Activated T-helper 1 cell treated with anti-CD3 and anti-CD28 coated beads, Interleukin-12 subunit alpha, Interleukin-12 subunit beta, Interleukin-2, Interleukin-4 antibody, amounts not matched to agents 30 ng/mL and 10 ng/mL and 1 ng/mL, durations not matched to agents 14 hours and 24 hours and 36 hours (primary cell): ENCODE results near the gene SERPINA6. TPM values are rescaled to one million over a fixed set of nuclear protein-coding genes. Genes with fewer than 3 reads are reported as not detected.
"Not testable (repeated sequence)": the region's sequence is repeated elsewhere in the genome, so short reads cannot be mapped to it uniquely, and the experiment has no call there.

Source experiments
- DNase-seq: peaks from one replicate; pipeline ENCODE4 v3.0.0; 2021; ENCODE audit warnings: low spot score
- H3K27ac Mint-ChIP-seq: one replicate; pipeline ENCODE4 v1.8.0; 2021; ENCODE audit warnings: mild to moderate bottlenecking, mixed read lengths
- H3K27me3 Mint-ChIP-seq: one replicate; pipeline ENCODE4 v1.8.0; 2022; ENCODE audit warnings: mild to moderate bottlenecking, moderate library complexity, mixed read lengths; ENCODE audit not compliant: insufficient read depth
- H3K36me3 Mint-ChIP-seq: one replicate; pipeline ENCODE4 v1.8.0; 2021; ENCODE audit warnings: low read depth, mixed read lengths
- H3K4me1 Mint-ChIP-seq: one replicate; pipeline ENCODE4 v1.8.0; 2021; ENCODE audit warnings: low read depth, mixed read lengths
- H3K4me3 Mint-ChIP-seq: one replicate; pipeline ENCODE4 v1.8.0; 2021; ENCODE audit warnings: mild to moderate bottlenecking, moderate library complexity, mixed read lengths
- H3K9me3 Mint-ChIP-seq: one replicate; pipeline ENCODE4 v1.8.0; 2021; ENCODE audit warnings: mixed read lengths
- intact Hi-C: fragments of 100-400 bp; cut with micrococcal nuclease; formaldehyde crosslinking; loops from one replicate; pipeline ENCODE4 v1.15.1; 2024
- total RNA-seq: library from RNA; stranded (reverse); gene quantifications from 2 replicates; pipeline ENCODE4 v1.2.3, GENCODE V29; 2022

SERPINA6 gene
- total RNA-seq, 1 donor from 2014 or later, result not detected

DNA sequence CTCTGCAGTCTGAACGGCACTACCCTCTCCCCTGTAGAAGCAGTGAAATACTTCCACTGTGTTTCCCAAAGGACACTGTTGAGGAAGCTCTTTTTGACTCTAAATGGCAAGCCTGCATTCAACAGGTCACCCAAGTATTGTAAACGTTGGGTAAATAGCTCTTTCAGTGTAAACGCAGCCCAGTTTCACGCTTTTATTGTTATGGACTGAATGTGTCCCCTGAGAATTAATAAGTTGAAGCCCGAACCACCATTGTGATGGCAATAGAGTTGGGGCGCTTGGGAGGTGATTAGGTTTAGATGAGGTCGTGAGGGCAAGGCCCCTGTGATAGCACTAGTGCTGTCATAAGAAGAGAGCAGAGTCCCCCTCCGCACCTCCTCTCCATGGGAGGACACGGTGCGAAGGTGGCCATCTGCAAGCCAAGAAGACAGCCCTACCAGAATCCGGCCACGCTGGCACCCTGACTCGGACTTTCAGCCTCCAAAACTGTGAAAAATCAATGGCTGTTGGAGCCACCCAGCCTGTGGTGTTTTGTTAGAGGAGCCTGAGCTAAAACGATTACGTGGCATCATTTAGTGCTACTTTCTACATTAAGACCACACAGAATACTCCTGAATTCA is 31.1 kb downstream of the SERPINA6 start:
- intact Hi-C loops, result no loop called here
- no peak for DNase-seq
- Mint-ChIP-seq H3K27ac (no peak overlapping the region), H3K4me1 (no peaks in the 10 kb centered on the region), H3K27me3 (no peaks in the 10 kb centered on the region), H3K4me3 (no peak overlapping the region), H3K36me3 (no peaks in the 10 kb centered on the region), H3K9me3 (no peaks in the 10 kb centered on the region)

DNA sequence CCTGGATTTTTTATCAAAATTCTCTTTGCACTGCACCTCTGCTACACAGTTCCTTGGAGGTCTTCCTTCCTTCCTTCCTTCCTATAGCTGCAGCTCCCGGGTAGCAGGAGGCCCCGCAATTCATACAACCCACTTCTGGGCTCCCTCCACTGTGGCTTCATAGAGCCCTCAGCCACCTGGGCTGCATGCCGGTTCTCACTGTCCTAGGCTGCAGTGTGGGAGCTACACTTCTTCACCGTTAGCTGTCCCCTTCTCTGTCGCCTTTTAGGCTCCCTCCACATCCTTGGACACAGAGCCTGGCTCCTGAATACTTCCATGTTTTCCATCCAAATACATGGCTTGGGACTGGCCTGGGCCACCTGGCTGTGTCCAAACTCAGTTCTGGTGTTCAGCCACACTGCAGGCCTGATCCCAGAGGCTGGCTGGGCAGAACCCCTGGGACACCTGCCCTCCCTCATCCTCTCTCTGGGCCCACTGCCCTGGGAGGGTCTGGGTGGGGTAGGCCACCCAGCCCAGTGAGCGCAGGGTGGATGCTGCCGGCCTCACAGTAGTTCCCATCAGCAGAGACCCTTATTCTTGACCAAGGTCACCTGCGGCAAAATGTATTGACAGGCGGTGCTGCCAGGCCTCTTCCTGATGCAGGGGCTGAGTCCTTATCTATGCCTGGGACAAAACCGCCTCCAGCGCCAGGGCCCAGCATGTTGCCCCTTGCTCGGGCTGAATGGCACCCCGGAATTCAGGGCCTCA is 31.8 kb downstream of the SERPINA6 start:
- Mint-ChIP-seq H3K4me3 (no peak overlapping the region), H3K4me1 (no peaks in the 10 kb centered on the region), H3K27me3 (no peaks in the 10 kb centered on the region), H3K9me3 (no peaks in the 10 kb centered on the region), H3K36me3 (no peaks in the 10 kb centered on the region), H3K27ac (no peak overlapping the region)
- intact Hi-C loops, result no loop called here
- no peak for DNase-seq

DNA sequence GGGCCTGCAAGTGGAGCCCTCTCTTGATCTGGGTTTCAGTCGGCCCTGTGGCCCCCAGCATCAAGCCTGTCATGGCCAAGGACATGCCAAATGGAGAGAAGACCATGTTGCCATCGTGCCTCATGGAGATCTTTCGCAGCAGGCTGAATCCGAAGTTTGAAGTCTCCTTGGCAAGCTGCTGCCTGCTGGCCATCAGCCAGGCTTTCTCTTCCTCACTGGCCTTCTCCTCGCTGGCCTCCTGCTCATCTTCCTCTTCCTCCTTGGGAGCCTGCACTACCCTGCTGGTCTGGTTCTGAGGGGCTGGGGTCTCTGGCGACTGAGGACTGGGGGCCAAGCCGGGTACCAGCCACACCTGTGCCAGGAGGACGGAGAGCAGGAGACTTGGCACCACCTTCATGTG is 32.9 kb downstream of the SERPINA6 start:
- no peaks in the 10 kb centered on the region for H3K9me3 Mint-ChIP-seq
- intact Hi-C loops, result no loop called here
- no peaks in the 10 kb centered on the region for H3K27me3 Mint-ChIP-seq
- no peak overlapping the region for H3K27ac Mint-ChIP-seq
- H3K4me1 Mint-ChIP-seq, result no peaks in the 10 kb centered on the region
- DNase-seq, result no peak
- no peak overlapping the region for H3K4me3 Mint-ChIP-seq
- no peaks in the 10 kb centered on the region for H3K36me3 Mint-ChIP-seq

DNA sequence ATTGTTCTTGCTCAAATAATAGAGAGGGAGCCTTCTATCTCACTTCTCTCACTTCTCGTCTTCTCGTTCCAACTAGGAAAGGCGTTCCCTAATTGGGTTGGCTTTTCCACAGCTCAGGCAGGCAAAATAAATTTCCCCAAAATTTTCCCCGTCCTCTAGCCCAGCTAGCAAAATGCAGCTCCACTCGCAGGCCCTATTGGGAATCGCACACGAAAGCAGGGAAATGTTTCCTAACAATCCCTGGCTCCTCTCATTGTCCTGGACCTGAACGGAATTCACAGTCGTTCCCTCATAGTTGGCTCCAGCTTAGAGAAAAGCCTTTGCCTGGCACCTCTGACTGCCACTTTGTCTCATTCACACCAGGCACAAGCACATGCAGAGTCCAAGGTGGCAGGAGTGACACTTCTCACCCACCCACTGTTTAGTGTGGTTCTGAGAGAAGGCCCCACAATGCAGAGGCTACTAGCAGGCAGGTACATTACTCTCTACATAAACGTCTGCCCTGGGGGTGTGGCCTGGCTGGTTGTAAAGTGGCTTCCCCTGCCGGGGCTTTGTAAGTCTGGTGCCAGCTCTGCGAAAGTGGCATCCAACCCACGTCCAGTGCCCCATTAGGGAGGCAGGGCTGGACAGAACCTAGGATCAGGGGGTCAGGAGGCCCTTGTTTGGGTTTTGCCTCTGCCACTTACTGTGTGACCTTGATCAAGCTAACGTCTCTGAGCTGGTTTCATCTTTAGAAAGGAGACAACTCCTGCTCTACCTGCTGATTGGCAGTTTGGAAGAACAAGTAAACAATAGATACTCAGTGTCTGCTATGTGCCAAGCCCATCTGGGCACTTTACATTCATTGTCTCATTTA is 34.3 kb downstream of the SERPINA6 start:
- Mint-ChIP-seq H3K4me1 (no peaks in the 10 kb centered on the region), H3K27me3 (no peaks in the 10 kb centered on the region), H3K9me3 (no peaks in the 10 kb centered on the region)

DNA sequence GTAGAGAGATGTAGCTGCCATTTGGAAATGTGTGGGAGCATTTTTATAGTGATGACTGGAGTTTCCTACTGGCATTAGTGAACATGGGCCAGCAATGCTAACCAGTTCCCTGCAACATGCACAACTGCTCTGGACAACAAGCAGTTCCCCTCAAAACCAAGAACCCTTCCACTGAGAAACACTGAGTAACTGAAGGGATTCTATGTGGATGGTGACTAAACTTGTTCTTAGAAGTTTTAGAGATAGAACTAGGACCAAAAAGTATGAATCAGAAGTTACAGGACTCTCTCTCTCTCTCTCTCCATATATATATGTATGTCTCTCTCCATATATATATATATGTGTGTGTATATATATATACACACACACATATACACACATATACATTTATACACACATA is 38.0 kb downstream of the SERPINA6 start:
- intact Hi-C loops, result no loop called here
- H3K36me3 Mint-ChIP-seq, result no peaks in the 10 kb centered on the region
- H3K4me1 Mint-ChIP-seq, result no peaks in the 10 kb centered on the region
- no peaks in the 10 kb centered on the region for H3K27me3 Mint-ChIP-seq
- DNase-seq, result no peak
- no peak overlapping the region for H3K27ac Mint-ChIP-seq
- no peak overlapping the region for H3K4me3 Mint-ChIP-seq
- no peaks in the 10 kb centered on the region for H3K9me3 Mint-ChIP-seq

More for the DNA sequence above, 34.3 kb downstream of the SERPINA6 start:
- H3K4me3 Mint-ChIP-seq, result no peak overlapping the region
- H3K27ac Mint-ChIP-seq, result no peak overlapping the region
- intact Hi-C loops, result no loop called here
- no peak for DNase-seq
- H3K36me3 Mint-ChIP-seq, result no peaks in the 10 kb centered on the region

DNA sequence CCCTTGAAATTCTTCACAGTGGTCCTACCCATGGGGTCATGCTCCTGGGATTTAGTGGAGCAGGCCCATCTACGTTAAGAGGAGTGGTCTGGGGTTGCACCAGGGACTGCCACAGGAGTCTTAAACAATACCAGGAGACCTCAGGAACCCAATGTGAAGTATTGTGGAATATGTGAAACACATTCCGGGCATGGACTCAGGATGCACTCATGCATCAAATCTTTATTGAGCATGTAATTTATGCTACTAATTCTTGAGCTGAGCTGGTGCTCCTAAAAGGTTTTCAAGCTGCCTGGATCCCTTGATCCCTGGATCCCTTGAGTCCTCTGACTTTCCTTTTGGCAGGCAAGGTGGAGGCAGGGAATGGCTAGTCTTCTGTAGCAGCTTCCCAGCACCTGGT is 38.9 kb downstream of the SERPINA6 start:
- no peak overlapping the region for H3K27ac Mint-ChIP-seq
- no peaks in the 10 kb centered on the region for H3K4me1 Mint-ChIP-seq
- no peak for DNase-seq
- no peaks in the 10 kb centered on the region for H3K36me3 Mint-ChIP-seq
- no peak overlapping the region for H3K4me3 Mint-ChIP-seq
- intact Hi-C loops, result no loop called here
- no peaks in the 10 kb centered on the region for H3K27me3 Mint-ChIP-seq
- no peaks in the 10 kb centered on the region for H3K9me3 Mint-ChIP-seq

DNA sequence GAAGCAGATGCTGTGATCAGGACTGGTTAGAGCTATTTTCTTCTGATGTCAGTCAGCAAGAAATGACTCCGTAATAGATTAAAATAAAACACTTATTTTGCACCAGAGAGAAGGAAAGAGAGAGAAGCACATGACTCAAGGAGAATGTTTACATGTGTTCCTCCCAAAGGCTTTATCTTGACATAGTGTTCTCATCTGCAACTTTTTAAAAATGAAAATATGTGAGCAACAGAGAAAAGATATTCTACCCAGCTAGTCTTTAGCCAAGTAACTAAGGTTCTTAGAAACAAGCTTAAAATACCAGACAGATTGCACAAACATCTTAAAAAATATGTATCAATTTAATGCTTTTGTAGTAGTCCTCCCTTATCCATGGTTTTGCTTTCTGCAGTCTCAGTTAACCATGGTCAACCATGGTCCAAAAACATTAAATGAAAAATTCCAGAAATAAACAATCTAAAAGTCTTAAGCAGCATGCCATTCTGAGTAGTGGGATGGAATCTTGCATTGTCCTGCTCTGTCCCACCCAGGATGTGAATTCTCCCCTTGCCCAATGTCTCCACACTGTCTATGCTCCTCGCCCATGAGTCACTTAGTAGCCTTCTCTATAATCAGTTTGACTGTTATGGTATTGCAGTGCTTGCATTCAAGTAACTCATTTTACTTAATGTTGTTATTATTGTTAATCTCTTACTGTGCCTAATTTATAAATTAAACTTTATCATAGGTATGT is 40.0 kb downstream of the SERPINA6 start:
- no peak overlapping the region for H3K4me3 Mint-ChIP-seq
- DNase-seq, result no peak
- no peak overlapping the region for H3K27ac Mint-ChIP-seq
- H3K27me3 Mint-ChIP-seq, result no peaks in the 10 kb centered on the region
- intact Hi-C loops, result no loop called here
- no peaks in the 10 kb centered on the region for H3K36me3 Mint-ChIP-seq
- no peaks in the 10 kb centered on the region for H3K9me3 Mint-ChIP-seq
- no peaks in the 10 kb centered on the region for H3K4me1 Mint-ChIP-seq

DNA sequence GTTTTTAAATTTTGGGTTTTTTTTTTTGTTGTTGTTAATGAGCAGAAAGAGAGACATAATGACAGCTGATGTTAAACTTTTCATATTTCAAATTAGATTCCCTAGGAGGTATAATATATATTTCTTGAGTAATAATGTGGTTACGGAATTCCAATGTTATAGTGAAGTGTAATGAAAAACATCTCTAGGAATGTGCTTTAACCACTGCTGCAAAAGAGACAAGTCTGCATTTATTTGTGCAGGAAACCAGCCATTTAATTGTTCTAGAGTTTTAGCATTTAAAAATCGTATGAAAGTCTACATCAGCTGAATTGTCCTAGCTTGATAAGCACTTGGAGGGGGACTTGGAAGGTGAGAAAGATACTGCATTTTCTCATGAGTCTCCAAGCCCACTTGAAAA is 44.4 kb downstream of the SERPINA6 start:
- Mint-ChIP-seq H3K4me1 (no peaks in the 10 kb centered on the region), H3K4me3 (no peak overlapping the region), H3K27ac (no peak overlapping the region), H3K9me3 (no peaks in the 10 kb centered on the region), H3K27me3 (no peaks in the 10 kb centered on the region), H3K36me3 (no peaks in the 10 kb centered on the region)
- intact Hi-C loops, result no loop called here
- no peak for DNase-seq

DNA sequence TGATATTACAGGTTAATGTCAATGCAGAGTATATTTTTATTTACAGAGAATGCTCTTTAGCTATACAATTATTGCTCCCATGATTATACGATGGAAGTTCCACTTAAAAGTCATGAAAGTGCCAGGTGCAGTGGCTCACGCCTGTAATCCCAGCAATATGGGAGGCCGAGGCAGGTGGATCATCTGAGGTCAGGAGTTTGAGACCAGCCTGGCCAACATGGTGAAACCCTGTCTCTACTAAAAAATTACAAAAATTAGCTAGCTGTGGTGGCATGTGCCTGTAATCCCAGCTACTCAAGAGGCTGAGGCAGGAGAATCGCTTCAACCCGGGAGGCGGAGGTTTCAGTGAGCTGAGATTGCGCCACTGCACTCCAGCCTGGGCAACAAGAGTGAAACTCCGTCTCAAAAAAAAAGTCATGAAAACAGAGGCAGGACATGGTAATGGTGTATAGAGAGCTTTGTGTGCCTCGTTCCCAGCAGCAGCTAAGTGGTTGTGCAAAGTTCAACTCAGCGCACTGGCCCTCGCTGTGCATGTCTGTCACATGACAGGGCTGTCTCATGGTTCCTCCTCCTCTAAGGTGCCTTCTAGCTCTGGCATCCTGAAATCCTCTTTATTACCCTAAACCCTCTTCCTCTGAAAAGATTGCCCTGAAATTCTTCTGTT is 46.1 kb downstream of the SERPINA6 start:
- DNase-seq, H3K27ac Mint-ChIP-seq, H3K36me3 Mint-ChIP-seq, H3K27me3 Mint-ChIP-seq, H3K4me1 Mint-ChIP-seq, H3K4me3 Mint-ChIP-seq, H3K9me3 Mint-ChIP-seq, intact Hi-C loops: not testable (repeated sequence)

DNA sequence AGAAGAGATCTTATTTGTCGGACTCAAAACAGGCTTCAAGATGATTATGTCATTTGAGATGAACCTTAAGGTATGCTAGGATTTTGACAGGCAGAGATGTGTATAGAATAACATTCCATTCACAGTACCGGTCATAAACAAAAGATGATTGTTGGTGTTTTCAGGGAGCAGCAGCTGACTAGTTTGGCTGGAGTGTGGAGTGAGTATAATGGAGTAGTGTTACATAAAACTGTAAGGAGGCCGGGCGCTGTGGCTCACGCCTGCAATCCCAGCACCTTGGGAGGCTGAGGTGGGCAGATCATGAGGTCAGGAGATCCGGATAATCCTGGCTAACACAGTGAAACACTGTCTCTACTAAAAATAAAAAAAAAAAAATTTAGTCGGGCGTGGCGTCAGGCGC is 54.0 kb downstream of the SERPINA6 start:
- Mint-ChIP-seq H3K36me3 (no peaks in the 10 kb centered on the region), H3K4me3 (no peak overlapping the region), H3K4me1 (no peaks in the 10 kb centered on the region), H3K27ac (no peak overlapping the region), H3K27me3 (no peaks in the 10 kb centered on the region), H3K9me3 (no peaks in the 10 kb centered on the region)
- intact Hi-C loops, result no loop called here
- DNase-seq, result no peak

DNA sequence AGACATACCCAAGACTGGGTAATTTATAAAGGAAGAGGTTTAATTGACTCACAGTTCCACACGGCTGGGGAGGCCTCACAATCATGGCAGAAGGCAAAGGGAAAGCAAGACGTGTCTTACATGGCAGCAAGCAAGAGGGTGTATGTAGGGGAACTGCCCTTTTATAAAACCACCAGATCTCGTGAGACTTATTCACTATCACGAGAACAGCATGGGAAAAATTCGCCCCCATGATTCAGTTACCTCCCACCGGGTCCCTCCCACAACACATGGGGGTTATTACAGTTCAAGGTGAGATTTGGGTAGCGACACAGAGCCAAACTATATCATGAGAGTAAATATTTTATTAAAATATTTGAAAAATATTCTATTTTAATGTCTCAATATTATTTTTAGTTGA is 54.6 kb downstream of the SERPINA6 start:
- H3K27me3 Mint-ChIP-seq, result not testable (repeated sequence)

DNA sequence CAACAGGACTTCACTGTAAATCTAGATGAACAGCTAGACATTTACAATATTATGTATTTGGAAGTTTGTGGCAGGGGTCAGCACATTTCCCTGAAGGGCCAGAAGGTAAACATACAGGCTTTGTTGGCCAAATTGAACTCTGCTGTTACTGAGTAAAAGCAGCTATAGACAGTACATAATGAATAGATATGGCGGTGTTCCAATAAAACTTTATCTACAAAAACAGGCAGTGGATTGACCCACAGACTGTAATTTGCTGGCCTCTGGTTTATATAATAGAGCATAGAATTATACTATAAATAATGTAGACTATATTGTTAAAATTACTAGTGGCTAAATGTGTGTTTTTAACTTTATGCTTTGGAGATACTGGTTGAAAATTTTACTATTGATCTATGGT is 55.8 kb downstream of the SERPINA6 start:
- no peak for DNase-seq
- intact Hi-C loops, result no loop called here
- Mint-ChIP-seq H3K27me3 (no peaks in the 10 kb centered on the region), H3K9me3 (peaks cover 8% of the 10 kb centered on the region), H3K4me3 (no peak overlapping the region), H3K4me1 (no peaks in the 10 kb centered on the region), H3K36me3 (no peaks in the 10 kb centered on the region), H3K27ac (no peak overlapping the region)

More for the DNA sequence above, 54.6 kb downstream of the SERPINA6 start:
- DNase-seq, H3K27ac Mint-ChIP-seq, H3K36me3 Mint-ChIP-seq, H3K4me1 Mint-ChIP-seq, H3K4me3 Mint-ChIP-seq, H3K9me3 Mint-ChIP-seq, intact Hi-C loops: not testable (repeated sequence)
